HEK293T (cell line): Measurements from ENCODE around the gene UMODL1.
"Not testable (repeated sequence)": the region's sequence is repeated elsewhere in the genome, so short reads cannot be mapped to it uniquely, and the experiment has no call there.

Experiments used
- ARNT ChIP-seq: fragments of 450-650 bp; IDR thresholded peaks from 2 replicates; pipeline ENCODE4 v1.6.1; 2017; ENCODE audit warnings: mild to moderate bottlenecking
- BHLHE40 ChIP-seq: fragments of 450-650 bp; IDR thresholded peaks from 2 replicates; pipeline ENCODE4 v1.6.1; 2016; ENCODE audit warnings: mild to moderate bottlenecking, moderate library complexity, borderline replicate concordance
- CTBP1 ChIP-seq: fragments of 450-650 bp; IDR thresholded peaks from 2 replicates; pipeline ENCODE4 v1.6.1; 2016; ENCODE audit warnings: borderline replicate concordance
- ELF4 ChIP-seq: fragments of 450-650 bp; IDR thresholded peaks from 2 replicates; pipeline ENCODE4 v1.6.1; 2017; ENCODE audit warnings: antibody characterized with exemption
- FOXA1 ChIP-seq: fragments of 450-650 bp; IDR thresholded peaks from 2 replicates; pipeline ENCODE4 v1.6.1; 2016; ENCODE audit warnings: mild to moderate bottlenecking
- FOXK2 ChIP-seq: fragments of 450-650 bp; IDR thresholded peaks from 2 replicates; pipeline ENCODE4 v1.6.1; 2016; ENCODE audit warnings: mild to moderate bottlenecking
- FOXM1 ChIP-seq: fragments of 450-650 bp; IDR thresholded peaks from 2 replicates; pipeline ENCODE4 v1.6.1; 2017; ENCODE audit warnings: mild to moderate bottlenecking, borderline replicate concordance
- HDGF ChIP-seq: fragments of 450-650 bp; IDR thresholded peaks from 2 replicates; pipeline ENCODE4 v1.6.1; 2017; ENCODE audit warnings: antibody characterized with exemption, borderline replicate concordance
- L3MBTL2 ChIP-seq: fragments of 450-650 bp; conservative IDR thresholded peaks from 2 replicates; pipeline ENCODE4 v1.6.1; 2016; ENCODE audit warnings: mild to moderate bottlenecking
- LEF1 ChIP-seq: fragments of 450-650 bp; IDR thresholded peaks from 2 replicates; pipeline ENCODE4 v1.6.1; 2017; ENCODE audit warnings: mild to moderate bottlenecking, borderline replicate concordance
- NFRKB ChIP-seq: fragments of 450-650 bp; IDR thresholded peaks from 2 replicates; pipeline ENCODE4 v1.6.1; 2016; ENCODE audit warnings: mild to moderate bottlenecking, moderate library complexity
- SP1 ChIP-seq: fragments of 450-650 bp; IDR thresholded peaks from 2 replicates; pipeline ENCODE4 v1.6.1; 2017
- SUZ12 ChIP-seq: fragments of 450-650 bp; IDR thresholded peaks from 2 replicates; pipeline ENCODE4 v1.6.1; 2016; ENCODE audit warnings: mild to moderate bottlenecking
- ZNF384 ChIP-seq: fragments of 450-650 bp; IDR thresholded peaks from 2 replicates; pipeline ENCODE4 v1.6.1; 2016

GRCh38 chr21:42180001-42180400 is 108.9 kb downstream of the UMODL1 start:
- TF ChIP-seq ARNT, HDGF, CTBP1, ZNF384, LEF1, FOXM1, FOXA1, L3MBTL2, ELF4, SP1, BHLHE40, FOXK2, NFRKB, SUZ12: not testable (repeated sequence)
